OCI-LY1 (cell line): Measurements from ENCODE around the gene DNMBP.

Experiments used
- H2AFZ ChIP-seq: fragments of 200-600 bp; sonication (generic), shearing (Covaris generic); 2 replicates; pipeline ENCODE4 v1.6.0; 2014; ENCODE audit warnings: antibody characterized with exemption, mild to moderate bottlenecking, low read length
- H3F3A ChIP-seq: fragments of 200-600 bp; sonication (generic), shearing (Covaris generic); 2 replicates; pipeline ENCODE4 v1.6.0; 2014; ENCODE audit warnings: mild to moderate bottlenecking, antibody characterized with exemption, low read length, moderate library complexity; ENCODE audit not compliant: insufficient read depth
- H3K27ac ChIP-seq: fragments of 200-600 bp; sonication (generic); 2 replicates; pipeline ENCODE4 v1.5.1; 2014; ENCODE audit warnings: low read length, mixed run types, mild to moderate bottlenecking, low read depth; ENCODE audit not compliant: poor library complexity, severe bottlenecking
- H3K27me3 ChIP-seq: fragments of 200-600 bp; sonication (generic); 2 replicates; pipeline ENCODE4 v1.6.0; 2014; ENCODE audit warnings: antibody characterized with exemption, mild to moderate bottlenecking, low read length, moderate library complexity; ENCODE audit not compliant: insufficient read depth
- H3K36me3 ChIP-seq: fragments of 200-600 bp; sonication (generic); 2 replicates; pipeline ENCODE4 v1.6.1; 2014; ENCODE audit warnings: mild to moderate bottlenecking, antibody characterized with exemption, low read length, moderate library complexity, mixed read lengths; ENCODE audit not compliant: insufficient read depth
- H3K4me1 ChIP-seq: fragments of 200-600 bp; sonication (generic); 2 replicates; pipeline ENCODE4 v1.5.1; 2014; ENCODE audit warnings: mild to moderate bottlenecking, low read length, moderate library complexity; ENCODE audit not compliant: insufficient read depth, severe bottlenecking
- H3K4me2 ChIP-seq: fragments of 200-600 bp; sonication (generic), shearing (Covaris generic); 2 replicates; pipeline ENCODE4 v1.6.1; 2014; ENCODE audit warnings: low read length
- H3K4me3 ChIP-seq: fragments of 200-600 bp; sonication (generic); 2 replicates; pipeline ENCODE4 v1.5.1; 2014; ENCODE audit warnings: low read length, low read depth, mild to moderate bottlenecking, mixed read lengths; ENCODE audit not compliant: poor library complexity, severe bottlenecking
- H3K79me2 ChIP-seq: fragments of 200-600 bp; shearing (Covaris generic); 2 replicates; pipeline ENCODE4 v1.6.1; 2016; ENCODE audit warnings: mixed run types, low read length, mixed read lengths; ENCODE audit not compliant: insufficient read depth
- H3K9ac ChIP-seq: fragments of 200-600 bp; sonication (generic), shearing (Covaris generic); 2 replicates; pipeline ENCODE4 v1.6.1; 2014; ENCODE audit warnings: mild to moderate bottlenecking, low read length, mixed read lengths
- H3K9me2 ChIP-seq: fragments of 200-600 bp; sonication (generic), shearing (Covaris generic); 2 replicates; pipeline ENCODE4 v1.6.1; 2014; ENCODE audit warnings: low read depth, mild to moderate bottlenecking, low read length, mixed read lengths
- H3K9me3 ChIP-seq: fragments of 200-600 bp; shearing (Covaris generic); 2 replicates; pipeline ENCODE4 v1.6.1; 2014; ENCODE audit warnings: low read length, mixed read lengths
- H4K20me1 ChIP-seq: fragments of 200-600 bp; sonication (generic), shearing (Covaris generic); 2 replicates; pipeline ENCODE4 v1.6.0; 2016; ENCODE audit warnings: mild to moderate bottlenecking, low read length; ENCODE audit not compliant: insufficient read depth
- EZH2 ChIP-seq: fragments of 200-600 bp; sonication (generic), shearing (Covaris generic); IDR thresholded peaks from 2 replicates; pipeline ENCODE4 v1.8.0; 2017; ENCODE audit warnings: borderline replicate concordance, mixed run types, mild to moderate bottlenecking, antibody characterized with exemption, low read length, moderate library complexity, mixed read lengths
- TF ChIP-seq, protein P1 (sequence below): fragments of 200-600 bp; sonication (generic), shearing (Covaris generic); IDR thresholded peaks from 2 replicates; pipeline ENCODE4 v1.5.1; 2017; ENCODE audit warnings: mild to moderate bottlenecking, antibody characterized with exemption, low read length, moderate library complexity, mixed read lengths

The DNMBP gene

DNA sequence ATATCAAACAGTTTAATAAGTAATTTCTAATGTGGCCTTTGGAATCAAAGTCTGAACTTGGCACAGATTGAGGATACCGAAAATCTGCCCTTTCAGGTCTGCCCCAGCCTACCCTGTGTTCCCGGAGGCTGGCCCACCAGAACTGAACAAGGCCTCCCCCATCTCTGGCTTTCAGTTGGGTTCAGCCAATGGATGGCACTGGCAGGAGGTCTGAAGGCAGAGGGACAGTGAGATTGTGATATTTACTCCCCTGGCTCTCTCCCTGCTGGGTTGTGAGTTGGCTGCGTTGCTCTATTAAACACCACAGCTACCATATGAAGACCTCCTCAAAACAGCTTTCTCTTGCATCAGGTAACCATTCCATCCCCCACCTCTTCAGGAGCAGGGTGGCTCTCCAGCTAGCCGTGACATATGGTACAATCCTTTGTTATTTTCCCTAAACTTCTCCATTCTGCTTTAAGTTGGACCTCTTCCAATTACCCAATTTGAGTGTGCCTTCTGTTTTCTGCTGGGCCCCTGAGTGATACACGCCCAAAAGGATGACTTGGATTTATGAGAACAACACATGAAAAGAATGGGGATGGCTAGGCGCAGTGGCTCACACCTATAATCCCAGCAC lies 28.1 kb downstream of the DNMBP start:
- H3F3A ChIP-seq, result 0 out of 2 replicates have a peak, but pooled peaks cover 5% of the 10 kb centered on the region
- peaks cover 91% of the 10 kb centered on the region for H3K4me1 ChIP-seq
- no peak for TF ChIP-seq EZH2
- H3K27ac ChIP-seq, result peak overlapping the region; percentile 96
- H3K9me2 ChIP-seq, result no peaks in the 10 kb centered on the region
- H3K4me3 ChIP-seq, result no peak overlapping the region
- no peaks in the 10 kb centered on the region for H3K36me3 ChIP-seq
- H3K9me3 ChIP-seq, result no peaks in the 10 kb centered on the region
- no peak overlapping the region for H2AFZ ChIP-seq
- no peaks in the 10 kb centered on the region for H4K20me1 ChIP-seq
- peak overlapping the region; percentile 34; the same call in 1 of the 2 replicates for H3K4me2 ChIP-seq
- H3K9ac ChIP-seq, result no peak overlapping the region; the same call in 1 of the 2 replicates
- H3K79me2 ChIP-seq, result peaks cover 27% of the 10 kb centered on the region
- no peaks in the 10 kb centered on the region for H3K27me3 ChIP-seq

DNA sequence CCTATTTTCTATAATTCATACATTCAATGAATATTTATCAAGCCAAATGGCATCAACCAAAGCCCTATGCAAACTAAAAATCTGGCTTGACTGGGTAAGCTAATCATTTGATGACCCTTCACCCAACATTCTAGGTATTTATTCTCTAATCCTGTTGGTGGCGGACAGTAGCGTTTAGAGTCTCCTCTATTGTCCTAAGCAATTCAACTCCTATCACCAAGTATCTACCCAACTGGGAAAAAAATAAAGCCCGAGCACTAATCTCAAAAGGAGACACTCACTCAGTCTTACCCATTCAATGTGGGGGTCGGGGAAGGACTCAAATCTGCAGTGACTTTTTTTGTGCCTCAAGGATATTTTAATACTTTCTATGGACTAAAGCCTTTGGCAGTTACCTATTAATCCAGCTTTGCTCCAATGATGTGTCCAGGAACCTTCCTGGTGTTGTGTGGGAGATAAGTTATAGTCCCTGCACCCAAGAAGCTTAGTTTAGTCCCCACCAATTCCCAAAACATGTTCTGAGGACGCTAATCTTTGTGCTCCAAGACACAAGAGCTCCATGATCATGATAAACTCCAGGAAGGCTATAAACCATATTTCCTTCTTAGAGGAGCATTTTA lies 30.6 kb downstream of the DNMBP start:
- H3K9ac ChIP-seq, result no peak overlapping the region; the same call in 1 of the 2 replicates
- 0 out of 2 replicates have a peak, but pooled peaks cover 5% of the 10 kb centered on the region for H3F3A ChIP-seq
- no peaks in the 10 kb centered on the region for H3K36me3 ChIP-seq
- H3K27me3 ChIP-seq, result no peaks in the 10 kb centered on the region
- peaks cover 99% of the 10 kb centered on the region for H3K4me1 ChIP-seq
- no peaks in the 10 kb centered on the region for H4K20me1 ChIP-seq
- no peaks in the 10 kb centered on the region for H3K9me2 ChIP-seq
- no peaks in the 10 kb centered on the region for H3K9me3 ChIP-seq
- TF ChIP-seq EZH2, result no peak
- peaks cover 19% of the 10 kb centered on the region for H3K79me2 ChIP-seq
- no peak overlapping the region for H2AFZ ChIP-seq
- H3K4me3 ChIP-seq, result no peak overlapping the region
- H3K27ac ChIP-seq, result peak overlapping the region; percentile 96
- H3K4me2 ChIP-seq, result peak overlapping the region; percentile 25; the same call in 1 of the 2 replicates

DNA sequence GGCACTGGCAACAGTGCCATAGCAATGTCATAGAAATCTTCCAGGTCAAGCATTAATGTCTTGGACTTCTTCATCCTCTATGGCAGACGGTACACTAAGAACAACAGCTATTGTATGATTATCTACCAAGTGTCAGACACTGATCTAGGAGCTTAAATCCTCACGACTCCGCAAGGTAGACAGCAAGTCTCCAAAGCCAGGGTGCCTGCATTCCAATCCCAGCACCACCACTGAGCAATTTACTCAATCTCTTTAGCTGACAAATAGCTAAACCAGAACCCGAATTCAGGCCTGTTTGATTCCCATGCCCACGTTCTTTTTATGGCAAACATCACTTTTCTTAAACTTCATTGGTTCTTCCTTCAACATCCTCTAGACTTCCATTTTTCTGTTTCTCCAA lies 31.8 kb downstream of the DNMBP start:
- peak overlapping the region; percentile 4; the same call in 1 of the 2 replicates for H3K4me2 ChIP-seq
- peaks cover 96% of the 10 kb centered on the region for H3K4me1 ChIP-seq
- H3K79me2 ChIP-seq, result peaks cover 28% of the 10 kb centered on the region

More for the DNA sequence above, 31.8 kb downstream of the DNMBP start:
- Histone ChIP-seq H3K9me3 (no peaks in the 10 kb centered on the region), H3K9me2 (no peaks in the 10 kb centered on the region), H3K4me3 (no peak overlapping the region), H3K36me3 (no peaks in the 10 kb centered on the region), H3K27me3 (no peaks in the 10 kb centered on the region), H3K27ac (peak overlapping the region; percentile 96), H3K9ac (no peak overlapping the region), H4K20me1 (no peaks in the 10 kb centered on the region), H2AFZ (no peak overlapping the region), H3F3A (0 out of 2 replicates have a peak, but pooled peaks cover 5% of the 10 kb centered on the region)
- TF ChIP-seq, protein P1, sequence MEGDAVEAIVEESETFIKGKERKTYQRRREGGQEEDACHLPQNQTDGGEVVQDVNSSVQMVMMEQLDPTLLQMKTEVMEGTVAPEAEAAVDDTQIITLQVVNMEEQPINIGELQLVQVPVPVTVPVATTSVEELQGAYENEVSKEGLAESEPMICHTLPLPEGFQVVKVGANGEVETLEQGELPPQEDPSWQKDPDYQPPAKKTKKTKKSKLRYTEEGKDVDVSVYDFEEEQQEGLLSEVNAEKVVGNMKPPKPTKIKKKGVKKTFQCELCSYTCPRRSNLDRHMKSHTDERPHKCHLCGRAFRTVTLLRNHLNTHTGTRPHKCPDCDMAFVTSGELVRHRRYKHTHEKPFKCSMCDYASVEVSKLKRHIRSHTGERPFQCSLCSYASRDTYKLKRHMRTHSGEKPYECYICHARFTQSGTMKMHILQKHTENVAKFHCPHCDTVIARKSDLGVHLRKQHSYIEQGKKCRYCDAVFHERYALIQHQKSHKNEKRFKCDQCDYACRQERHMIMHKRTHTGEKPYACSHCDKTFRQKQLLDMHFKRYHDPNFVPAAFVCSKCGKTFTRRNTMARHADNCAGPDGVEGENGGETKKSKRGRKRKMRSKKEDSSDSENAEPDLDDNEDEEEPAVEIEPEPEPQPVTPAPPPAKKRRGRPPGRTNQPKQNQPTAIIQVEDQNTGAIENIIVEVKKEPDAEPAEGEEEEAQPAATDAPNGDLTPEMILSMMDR, result no peak
- TF ChIP-seq EZH2, result no peak
